RPMI7951 (cell line): ENCODE data around the gene CBX4. TPM values are rescaled to one million over a fixed set of nuclear protein-coding genes. Genes with fewer than 3 reads are reported as not detected.

Experiments used
- DNase-seq: peaks from one replicate; pipeline ENCODE4 v3.0.0-alpha.2; 2012; ENCODE audit warnings: low read depth
- total RNA-seq: library from RNA; depleted of rRNA; stranded (reverse); fragments of >200 nt; shearing (Covaris generic); gene quantifications from 2 replicates; pipeline ENCODE4 v1.2.3, GENCODE V29; 2014; rRNA removed

The CBX4 gene
- total RNA-seq = 10.8 and 11.8 TPM in 2 replicates

- peak; percentile 93 for DNase-seq
Measured at GRCh38 chr17:79839356-79840268, at the start of gene CBX4. Gene CBX4 (minus strand): TSS chr17:79839440. CDS start chr17:79839251, 189 bp downstream.

- no peak for DNase-seq
Measured at GRCh38 chr17:79888009-79888540, 48.8 kb upstream of the CBX4 start.

GRCh38 chr17:79887451-79887991 is 48.3 kb upstream of the CBX4 start:
- DNase-seq = no peak

- no peak for DNase-seq
Measured at GRCh38 chr17:79883202-79883601, 44.0 kb upstream of the CBX4 start.

GRCh38 chr17:79878329-79878947 is 39.2 kb upstream of the CBX4 start:
- DNase-seq = no peak

GRCh38 chr17:79877041-79877440 is 37.8 kb upstream of the CBX4 start:
- DNase-seq = no peak

GRCh38 chr17:79875511-79875910 is 36.3 kb upstream of the CBX4 start:
- DNase-seq = no peak

- DNase-seq = peak; percentile 35
Measured at GRCh38 chr17:79874329-79874981, 35.2 kb upstream of the CBX4 start.

- no peak for DNase-seq
Measured at GRCh38 chr17:79873583-79873982, 34.3 kb upstream of the CBX4 start.

- DNase-seq = no peak
Measured at GRCh38 chr17:79872762-79873161, 33.5 kb upstream of the CBX4 start.

- DNase-seq = no peak
Measured at GRCh38 chr17:79871131-79871530, 31.9 kb upstream of the CBX4 start.

- DNase-seq = no peak
Measured at GRCh38 chr17:79870540-79870939, 31.3 kb upstream of the CBX4 start.

- DNase-seq = peak; percentile 25
Measured at GRCh38 chr17:79866791-79867518, 27.7 kb upstream of the CBX4 start.

- DNase-seq = no peak
Measured at GRCh38 chr17:79865351-79866210, 26.3 kb upstream of the CBX4 start.

GRCh38 chr17:79864617-79865250 is 25.5 kb upstream of the CBX4 start:
- DNase-seq = no peak

GRCh38 chr17:79864147-79864546 is 24.9 kb upstream of the CBX4 start:
- DNase-seq = no peak

GRCh38 chr17:79862771-79863440 is 23.7 kb upstream of the CBX4 start:
- DNase-seq = no peak

- DNase-seq = no peak
Measured at GRCh38 chr17:79862238-79862637, 23.0 kb upstream of the CBX4 start.
